Measurements from ENCODE around the gene DLX2. TPM values are rescaled to one million over a fixed set of nuclear protein-coding genes. Genes with fewer than 3 reads are reported as not detected.

The DLX2 gene
- total RNA-seq, 3 donors from 2014 or later, result 0.35 TPM; not detected in 2

DNA sequence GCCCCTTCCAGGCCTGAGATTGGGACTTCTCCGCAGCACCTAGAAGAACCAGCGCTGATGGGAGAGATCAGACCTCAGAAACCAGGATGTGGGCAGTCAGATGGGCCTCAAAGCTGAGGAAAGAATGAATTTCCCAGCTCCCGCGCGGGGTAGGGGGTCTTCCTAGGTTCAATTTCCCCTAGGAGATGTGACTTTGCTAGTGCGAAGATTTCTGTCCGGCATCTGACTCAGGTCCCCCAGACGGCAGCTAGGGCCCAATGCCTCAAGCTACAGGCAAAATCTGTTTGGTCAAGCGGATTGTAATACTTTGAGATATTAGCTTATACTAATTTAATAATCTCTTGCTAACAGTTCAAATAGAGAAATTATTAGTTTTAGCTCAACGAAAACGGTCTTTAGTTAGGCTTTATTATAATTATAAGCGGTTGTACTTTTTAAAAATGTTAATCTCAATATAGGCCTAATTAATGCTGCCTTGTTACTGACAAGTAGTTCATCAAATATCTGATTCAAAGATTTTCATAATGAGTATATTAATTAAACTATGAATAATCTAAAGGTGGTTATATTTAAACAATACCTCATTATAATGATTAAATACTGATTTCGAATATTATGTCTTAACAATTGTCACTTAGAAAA is 11.6 kb downstream of the DLX2 start:
- no peak overlapping the region for H3K4me3 ChIP-seq
- TF ChIP-seq, protein P1, sequence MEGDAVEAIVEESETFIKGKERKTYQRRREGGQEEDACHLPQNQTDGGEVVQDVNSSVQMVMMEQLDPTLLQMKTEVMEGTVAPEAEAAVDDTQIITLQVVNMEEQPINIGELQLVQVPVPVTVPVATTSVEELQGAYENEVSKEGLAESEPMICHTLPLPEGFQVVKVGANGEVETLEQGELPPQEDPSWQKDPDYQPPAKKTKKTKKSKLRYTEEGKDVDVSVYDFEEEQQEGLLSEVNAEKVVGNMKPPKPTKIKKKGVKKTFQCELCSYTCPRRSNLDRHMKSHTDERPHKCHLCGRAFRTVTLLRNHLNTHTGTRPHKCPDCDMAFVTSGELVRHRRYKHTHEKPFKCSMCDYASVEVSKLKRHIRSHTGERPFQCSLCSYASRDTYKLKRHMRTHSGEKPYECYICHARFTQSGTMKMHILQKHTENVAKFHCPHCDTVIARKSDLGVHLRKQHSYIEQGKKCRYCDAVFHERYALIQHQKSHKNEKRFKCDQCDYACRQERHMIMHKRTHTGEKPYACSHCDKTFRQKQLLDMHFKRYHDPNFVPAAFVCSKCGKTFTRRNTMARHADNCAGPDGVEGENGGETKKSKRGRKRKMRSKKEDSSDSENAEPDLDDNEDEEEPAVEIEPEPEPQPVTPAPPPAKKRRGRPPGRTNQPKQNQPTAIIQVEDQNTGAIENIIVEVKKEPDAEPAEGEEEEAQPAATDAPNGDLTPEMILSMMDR (IDR thresholded peaks at IDR 0.05), result no peak
- no peaks in the 10 kb centered on the region for H3K9me3 ChIP-seq
- intact Hi-C loops (cut with DNase I, micrococcal nuclease), result no loop called here
- no peak for ATAC-seq
- H3K4me1 ChIP-seq (ENCODE audit: low read depth), result peaks cover 26% of the 10 kb centered on the region
- H3K36me3 ChIP-seq (ENCODE audit: low read depth), result no peaks in the 10 kb centered on the region
- DNase-seq, result peak in 1 of 3 donors; percentile 3

DNA sequence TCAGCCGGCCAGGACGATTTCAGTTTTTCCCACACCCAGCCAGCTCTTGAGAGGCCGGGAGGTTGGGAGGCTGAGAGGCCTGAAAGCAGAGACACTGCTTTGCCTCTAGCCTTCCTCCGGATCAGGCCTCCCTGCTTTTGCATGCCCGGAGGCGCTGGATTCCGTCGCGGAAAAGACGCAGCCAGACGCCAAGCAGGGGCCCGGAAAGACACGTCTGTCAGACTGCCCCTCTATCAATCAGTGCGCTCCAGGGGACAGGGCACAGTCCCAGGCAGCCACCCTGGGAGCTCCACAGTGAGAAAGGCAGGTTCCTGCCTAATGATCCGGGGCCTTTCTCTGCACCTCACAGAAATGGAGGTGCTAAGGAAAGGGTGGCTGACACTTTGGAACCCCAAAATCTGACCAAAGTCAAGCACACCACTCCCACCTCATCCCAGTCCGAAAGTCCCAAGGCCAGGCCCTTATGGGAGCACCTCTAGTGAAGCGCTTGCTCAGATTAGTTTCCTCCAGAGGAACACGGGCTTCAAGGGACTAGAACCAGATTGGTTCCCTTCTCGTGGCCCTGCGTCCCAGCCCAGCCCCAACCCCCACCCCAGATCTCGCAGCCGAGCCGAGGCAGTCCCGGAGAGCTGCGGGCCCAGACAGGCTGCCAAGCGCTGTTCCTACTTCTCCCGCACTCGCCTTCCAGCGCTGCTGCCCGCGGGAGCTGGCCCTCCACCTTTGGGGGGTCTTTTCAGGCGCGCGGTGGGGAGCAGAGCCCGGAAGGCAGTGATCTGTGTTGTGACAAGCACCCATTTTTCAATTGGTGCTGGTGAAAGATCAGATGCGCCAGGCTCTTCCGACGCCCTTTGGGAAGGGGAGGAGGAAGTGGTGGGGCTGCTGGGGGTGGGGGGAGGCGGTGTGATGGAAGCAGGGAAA is 12.4 kb downstream of the DLX2 start:
- DNase-seq (peak in 1 of 3 donors; percentile 0), ATAC-seq (no peak)
- TF ChIP-seq, protein P1 (IDR thresholded peaks at IDR 0.05), result no peak
- Histone ChIP-seq H3K4me1 (ENCODE audit: low read depth) (peaks cover 26% of the 10 kb centered on the region), H3K4me3 (no peak overlapping the region), H3K9me3 (no peaks in the 10 kb centered on the region), H3K36me3 (ENCODE audit: low read depth) (no peaks in the 10 kb centered on the region)
- intact Hi-C loops (cut with DNase I, micrococcal nuclease), result no loop called here

DNA sequence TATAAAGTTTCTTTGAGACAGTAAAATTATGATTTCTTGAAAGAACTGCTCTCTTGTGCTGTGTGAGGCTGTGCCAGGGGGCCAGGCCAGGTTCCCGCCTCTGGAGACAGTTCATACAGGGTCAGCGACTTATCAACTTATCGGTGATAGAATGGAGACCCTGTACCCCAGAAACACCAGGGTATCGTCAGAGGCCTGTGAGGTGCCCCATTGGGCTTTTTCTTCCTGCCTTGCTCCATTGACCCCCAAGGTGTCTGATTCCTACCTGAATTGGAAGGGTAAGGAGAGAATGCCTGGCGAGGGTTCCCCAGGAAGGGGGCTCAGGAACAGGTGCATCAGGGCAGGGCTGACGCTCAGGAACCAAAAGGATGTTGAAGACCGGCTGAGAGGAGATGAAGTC is 13.1 kb downstream of the DLX2 start:
- DNase-seq, result no peak

DNA sequence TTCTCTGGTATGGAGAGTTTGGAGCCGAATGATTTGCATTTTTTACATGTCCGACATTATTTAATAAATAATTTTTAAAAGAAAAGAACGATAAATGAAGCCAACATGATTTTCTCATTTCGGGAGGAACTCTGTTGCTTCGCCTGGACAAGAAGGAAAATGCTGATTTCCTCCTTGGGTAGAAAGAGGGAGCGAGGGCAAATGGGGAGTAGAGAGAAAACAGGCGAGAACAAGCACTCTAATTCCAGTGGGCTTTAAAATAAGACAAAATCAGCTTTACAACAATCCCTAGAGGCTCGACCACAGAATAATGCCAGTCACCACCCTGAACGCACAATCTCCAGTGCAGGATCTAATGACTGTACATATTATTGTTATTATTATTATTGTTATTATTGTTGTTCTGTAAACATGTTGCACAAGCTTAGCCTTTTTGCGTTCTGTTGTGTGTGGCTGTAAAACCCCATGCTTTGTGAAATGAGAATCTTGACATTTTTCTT is 13.6 kb downstream of the DLX2 start:
- intact Hi-C loops (cut with DNase I, micrococcal nuclease), result no loop called here
- TF ChIP-seq, protein P1 (IDR thresholded peaks at IDR 0.05), result no peak
- H3K4me1 ChIP-seq (ENCODE audit: low read depth), result peaks cover 30% of the 10 kb centered on the region
- DNase-seq (no peak), ATAC-seq (no peak)
- H3K36me3 ChIP-seq (ENCODE audit: low read depth), result no peaks in the 10 kb centered on the region
- no peaks in the 10 kb centered on the region for H3K9me3 ChIP-seq
- H3K4me3 ChIP-seq, result no peak overlapping the region

More for the DNA sequence above, 13.1 kb downstream of the DLX2 start:
- no peak overlapping the region for H3K4me3 ChIP-seq
- intact Hi-C loops (cut with DNase I, micrococcal nuclease), result no loop called here
- TF ChIP-seq, protein P1 (IDR thresholded peaks at IDR 0.05), result no peak
- no peaks in the 10 kb centered on the region for H3K9me3 ChIP-seq
- peaks cover 26% of the 10 kb centered on the region for H3K4me1 ChIP-seq (ENCODE audit: low read depth)
- H3K36me3 ChIP-seq (ENCODE audit: low read depth), result no peaks in the 10 kb centered on the region
- no peak for ATAC-seq

DNA sequence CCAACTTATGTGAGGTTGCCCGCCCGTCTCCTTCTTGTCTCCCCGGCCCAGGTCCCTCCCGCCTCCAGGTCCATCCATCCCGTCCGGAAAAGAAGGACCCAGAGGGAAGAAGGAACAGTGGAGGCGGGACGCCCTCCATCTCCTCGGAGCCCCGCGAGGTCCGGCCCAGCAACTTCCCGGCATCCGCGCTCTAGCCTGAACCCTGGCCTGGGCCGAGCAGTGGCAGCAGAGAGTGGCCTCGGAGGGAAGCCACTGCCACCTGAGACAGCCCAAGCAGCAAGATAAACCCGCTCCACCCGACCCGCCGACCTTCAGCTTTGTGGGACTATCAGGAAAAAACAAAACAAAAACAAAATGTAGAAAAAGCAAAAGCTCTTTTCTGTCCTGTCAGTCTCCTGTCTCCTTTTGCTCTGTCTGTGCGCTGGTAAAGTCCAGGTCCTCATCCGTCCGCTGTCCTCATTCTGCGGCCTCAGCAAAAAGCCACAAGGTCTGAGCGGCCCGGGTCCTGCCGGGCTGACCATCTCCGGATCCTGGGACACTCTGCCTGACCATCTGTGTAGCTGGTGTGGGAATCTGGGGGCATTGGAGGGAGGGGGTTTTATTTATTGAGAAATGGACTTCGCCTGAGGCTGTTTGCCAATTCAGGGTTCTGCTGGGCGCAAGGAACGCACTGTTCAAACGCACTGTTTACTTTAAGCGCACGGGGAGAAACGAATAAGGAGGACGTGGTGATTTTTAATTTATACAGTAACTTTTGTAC is 14.3 kb downstream of the DLX2 start:
- Histone ChIP-seq H3K36me3 (ENCODE audit: low read depth) (no peaks in the 10 kb centered on the region), H3K4me1 (ENCODE audit: low read depth) (peaks cover 30% of the 10 kb centered on the region), H3K4me3 (no peak overlapping the region), H3K9me3 (no peaks in the 10 kb centered on the region)
- DNase-seq (peak in 1 of 3 donors; percentile 6), ATAC-seq (no peak)
- TF ChIP-seq, protein P1 (IDR thresholded peaks at IDR 0.05), result no peak
- intact Hi-C loops (cut with DNase I, micrococcal nuclease), result no loop called here

Measured in mucosa of descending colon (tissue), 3 donors.